ENCODE measurements around the gene GPRC5B.

The GPRC5B gene

DNA sequence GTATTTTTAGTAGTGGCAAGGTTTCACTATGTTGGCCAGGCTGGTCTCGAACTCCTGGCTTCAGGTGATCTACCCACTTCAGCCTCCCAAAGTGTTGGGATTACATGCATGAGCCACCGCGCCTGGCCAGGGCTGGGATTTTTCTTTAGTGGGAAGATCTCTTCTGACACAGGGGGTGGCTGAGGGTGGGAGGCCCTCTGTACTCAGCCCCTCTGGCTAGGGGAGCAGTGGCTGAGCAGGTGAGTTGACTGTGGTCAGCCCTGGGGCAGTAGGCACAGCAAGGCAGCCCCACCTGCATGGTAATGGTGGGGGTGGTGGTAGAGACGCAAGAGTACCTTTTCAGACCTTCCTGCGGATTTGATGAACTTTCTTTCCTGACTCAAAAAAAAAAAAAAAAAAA lies 12.3 kb upstream of the GPRC5B start:
- DNase-seq = no peak

DNA sequence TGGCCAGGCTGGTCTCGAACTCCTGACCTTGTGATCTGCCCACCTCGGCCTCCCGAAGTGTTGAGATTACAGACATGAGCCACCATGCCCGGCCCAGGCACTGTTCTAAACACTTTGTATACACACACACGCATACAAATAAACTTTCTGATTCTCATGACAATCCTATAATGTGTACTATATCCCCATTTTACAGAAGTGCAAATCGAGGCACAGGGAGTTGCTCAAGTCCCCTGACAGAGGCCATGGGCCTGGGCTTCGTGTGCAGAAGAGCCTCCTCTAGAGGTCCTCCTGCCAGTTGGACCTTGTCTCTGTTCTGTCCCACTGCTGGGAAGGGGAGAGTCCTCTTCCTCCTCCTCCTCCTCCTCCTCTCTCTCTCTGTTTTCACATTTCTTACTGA lies 9.9 kb upstream of the GPRC5B start:
- no peak for DNase-seq

DNA sequence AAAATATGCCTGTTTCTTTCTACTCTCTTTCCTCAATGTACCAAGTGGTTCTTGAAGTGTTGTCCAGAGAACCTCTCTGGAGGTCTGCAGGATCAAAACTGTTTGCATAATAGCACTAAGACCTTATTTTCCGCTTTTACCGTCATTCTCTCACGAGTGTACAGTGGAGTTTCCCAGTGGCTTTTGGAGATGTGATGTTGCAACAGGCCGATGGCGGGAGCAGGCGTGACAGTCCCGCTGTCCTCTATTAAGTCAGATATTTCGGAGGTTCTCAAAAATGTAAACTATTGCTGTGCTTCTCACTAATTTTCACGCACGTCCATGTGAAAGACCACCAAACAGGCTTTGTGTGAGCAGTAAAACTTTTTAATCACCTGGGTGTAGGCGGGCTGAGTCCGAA lies 8.3 kb upstream of the GPRC5B start:
- DNase-seq = no peak

DNA sequence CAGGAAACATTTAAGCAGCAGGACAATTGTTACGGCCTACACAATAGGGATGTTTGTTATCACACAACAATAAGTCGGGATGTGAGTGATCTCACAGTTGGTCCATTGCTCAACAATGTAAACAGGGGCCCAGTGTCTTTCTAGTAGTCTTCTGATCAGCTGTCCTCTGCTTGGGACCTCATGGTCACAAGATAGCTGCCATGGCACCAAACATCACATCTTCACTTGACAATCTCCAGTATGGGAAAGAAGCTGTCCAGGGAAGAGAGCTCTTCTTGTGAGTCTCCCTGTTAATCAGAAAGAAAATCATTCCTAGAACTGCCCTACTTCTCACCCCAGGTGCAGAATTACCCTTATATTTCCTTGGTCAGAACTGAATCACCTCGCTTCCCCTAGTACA lies 6.3 kb upstream of the GPRC5B start:
- DNase-seq = no peak

DNA sequence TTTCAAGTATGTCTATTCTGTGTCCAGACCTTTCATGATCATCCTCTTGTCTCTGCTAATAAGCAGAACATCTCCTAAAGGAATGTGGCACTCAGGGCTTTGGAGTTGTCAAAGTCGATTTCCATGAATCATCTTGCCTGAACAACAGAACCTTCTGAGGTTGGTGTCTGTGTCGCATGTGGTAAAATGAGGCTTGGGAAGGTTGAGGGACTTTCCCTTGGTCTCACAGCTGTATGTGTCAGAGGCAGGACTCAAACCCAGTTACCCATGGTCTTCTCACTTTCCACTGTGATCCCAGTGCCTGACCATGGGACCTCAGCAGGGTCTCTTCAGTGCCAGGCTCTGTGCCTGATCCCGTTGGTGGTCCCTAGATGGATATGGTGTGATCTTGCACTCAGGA lies 4.2 kb upstream of the GPRC5B start:
- no peak for DNase-seq

DNA sequence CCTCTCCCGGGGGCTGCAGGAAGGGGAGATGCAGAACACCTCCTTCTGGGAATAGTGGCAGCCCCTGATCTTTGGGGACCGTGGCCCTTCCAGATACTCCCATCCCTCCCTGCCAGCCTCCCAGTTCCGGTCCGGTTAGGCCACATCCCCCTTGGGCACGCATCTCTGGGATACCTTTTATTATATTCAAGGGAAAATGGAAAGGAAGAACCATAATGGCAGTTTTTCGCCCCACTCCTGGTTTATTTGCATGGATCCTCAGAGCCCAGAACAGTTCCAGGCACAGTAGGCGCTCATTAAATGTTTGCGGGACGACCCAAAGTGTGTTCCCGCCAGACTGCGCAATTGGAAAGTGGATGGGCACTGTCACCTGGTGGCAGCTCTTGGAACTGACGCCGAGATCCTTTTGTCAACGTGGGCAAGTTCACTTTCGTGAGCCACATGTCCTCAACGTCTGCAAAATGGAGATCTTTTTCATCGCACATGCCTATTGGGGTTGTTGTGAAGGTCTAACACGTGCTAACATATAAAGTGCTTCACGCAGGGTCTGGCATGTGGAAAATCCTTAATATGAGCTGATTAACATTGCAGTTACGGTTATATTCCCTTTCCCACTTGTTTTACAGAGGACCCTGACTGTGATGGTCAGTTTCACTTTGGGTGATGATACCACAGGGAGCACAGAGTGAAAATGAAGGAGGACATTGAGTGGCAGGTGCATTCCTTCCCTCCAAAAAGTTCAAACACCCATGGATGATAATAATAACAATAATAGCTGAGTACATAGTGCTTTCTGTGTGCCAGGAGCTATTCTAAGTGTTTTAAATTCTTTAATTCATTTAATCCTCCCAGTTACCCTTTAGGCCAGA lies 1.7 kb upstream of the GPRC5B start:
- peak; percentile 79 for DNase-seq

DNA sequence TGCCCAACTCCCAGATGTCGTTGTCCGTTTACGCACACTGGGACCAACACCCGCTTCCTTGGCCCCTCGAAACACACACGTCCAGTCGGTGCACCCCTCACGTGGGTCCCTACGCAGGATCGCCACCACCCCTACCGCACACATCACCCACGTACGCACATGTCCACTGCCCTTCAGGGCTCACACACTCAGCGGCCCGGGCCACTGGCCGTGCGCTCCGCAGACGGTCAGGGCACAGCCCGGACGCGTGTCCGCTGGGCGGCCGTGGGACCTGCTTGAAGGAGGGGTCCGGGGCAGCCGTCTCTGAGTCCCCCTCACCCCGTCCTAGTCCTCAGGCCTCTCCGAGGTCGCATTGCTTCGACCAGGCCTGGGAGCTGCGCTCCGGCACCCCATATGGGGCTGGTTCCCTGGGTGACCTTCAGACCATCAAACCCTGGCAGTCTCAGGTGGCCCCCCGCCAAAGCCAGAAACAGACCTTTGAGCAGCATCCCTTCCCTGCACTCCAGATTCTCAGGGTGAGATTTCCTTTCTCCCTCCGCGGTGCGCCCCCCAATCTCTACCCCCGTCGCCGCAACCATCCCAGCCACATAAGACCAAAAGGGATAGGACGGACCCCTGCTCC lies 914 bp upstream of the GPRC5B start:
- no peak for DNase-seq

DNA sequence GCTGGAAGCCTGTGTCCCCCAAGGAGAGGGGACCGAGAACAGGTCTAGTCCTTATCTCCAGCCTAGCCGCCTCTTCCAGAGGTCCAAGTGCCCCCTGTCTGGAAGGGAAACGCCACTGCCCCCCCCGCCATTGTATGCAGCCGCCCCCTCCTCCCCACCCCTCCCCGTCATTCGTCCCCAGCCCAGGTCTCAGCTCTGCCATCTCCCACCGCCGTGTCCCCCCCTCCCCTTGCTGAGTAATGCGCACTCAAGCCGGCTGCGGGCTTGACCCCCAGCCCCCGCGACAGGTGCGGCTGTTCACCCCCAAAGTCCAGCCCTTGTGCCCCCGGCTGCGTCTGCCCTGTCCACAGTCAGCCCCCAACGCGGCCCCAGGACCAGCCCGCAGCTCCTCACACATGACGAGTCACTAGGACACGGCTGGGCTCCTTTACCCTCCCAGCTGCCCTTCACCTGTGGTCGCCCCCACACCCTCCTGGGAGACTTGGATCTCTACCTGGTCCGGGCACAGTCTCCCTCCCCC lies 622 bp downstream of the GPRC5B start:
- no peak for DNase-seq

DNA sequence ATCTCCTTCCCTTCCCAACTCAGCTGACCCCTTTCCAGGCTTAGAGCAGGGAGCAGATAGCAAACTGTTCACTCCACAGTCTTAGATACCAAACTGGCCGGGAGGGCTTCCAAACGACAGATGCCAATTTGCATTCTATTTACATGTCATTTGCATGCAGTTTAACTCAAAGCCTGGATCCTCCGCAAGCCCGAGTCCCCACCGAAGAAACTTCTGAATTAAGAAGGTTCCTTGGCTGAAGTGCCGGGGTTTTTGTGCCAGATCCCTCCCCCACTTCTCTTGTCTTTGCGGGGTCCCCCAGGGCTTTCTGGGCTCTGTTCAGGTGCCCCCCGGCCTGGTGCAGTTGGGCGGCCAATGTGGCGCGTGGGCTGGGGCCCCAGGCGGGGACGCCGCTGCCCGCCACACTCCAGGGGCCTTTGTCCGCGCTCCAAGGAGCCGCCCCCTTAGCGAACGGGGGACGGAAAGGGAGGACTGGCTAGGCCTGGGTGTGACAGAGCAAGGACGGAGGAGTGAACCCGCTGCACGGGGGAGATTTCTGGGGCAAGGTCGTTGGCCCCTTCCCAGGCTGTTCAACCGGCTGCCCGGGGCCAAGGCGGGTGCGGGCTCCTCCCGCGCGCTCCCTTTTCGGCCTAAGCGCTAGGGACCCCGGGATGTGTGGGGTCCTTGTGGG lies 1.2 kb downstream of the GPRC5B start:
- no peak for DNase-seq

DNA sequence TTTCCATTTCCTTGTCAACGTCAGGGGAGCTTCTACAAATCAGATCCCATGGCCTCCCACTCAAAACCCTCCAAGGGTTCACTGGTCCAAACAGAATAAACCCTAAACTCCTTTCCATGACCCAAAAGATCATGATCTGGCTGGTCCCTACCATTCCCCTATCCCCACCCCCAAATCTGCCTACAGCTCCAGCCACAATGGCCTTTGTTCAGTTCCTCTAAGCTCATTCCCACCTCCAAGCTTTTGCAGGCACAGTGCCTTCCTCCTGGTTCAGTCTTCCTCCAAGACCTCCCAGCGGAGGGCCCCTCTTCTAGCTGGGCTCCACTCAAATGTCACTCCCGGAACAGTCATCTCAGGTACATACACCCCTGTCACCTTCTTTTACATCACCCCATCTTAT lies 2.0 kb downstream of the GPRC5B start:
- no peak for DNase-seq

DNA sequence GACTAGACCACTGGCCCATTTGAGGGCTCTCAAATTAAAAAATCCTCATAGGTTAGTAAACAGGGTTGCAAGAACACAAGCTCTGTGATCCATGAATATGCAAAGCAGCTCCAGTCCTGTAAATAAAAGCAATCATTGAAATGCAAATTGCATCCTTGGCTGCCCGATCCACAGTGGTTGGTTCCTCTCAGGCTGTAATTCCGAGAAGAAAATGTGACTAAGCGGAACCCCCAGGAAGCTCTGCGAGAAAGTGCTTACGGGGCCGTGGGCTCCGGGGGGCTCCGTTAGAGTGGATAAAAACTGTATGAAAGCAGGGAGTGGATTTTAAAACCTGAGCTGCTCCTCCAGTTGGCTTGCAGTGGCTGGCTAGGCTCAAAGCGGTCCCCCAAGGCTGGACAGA lies 2.5 kb downstream of the GPRC5B start:
- no peak for DNase-seq

DNA sequence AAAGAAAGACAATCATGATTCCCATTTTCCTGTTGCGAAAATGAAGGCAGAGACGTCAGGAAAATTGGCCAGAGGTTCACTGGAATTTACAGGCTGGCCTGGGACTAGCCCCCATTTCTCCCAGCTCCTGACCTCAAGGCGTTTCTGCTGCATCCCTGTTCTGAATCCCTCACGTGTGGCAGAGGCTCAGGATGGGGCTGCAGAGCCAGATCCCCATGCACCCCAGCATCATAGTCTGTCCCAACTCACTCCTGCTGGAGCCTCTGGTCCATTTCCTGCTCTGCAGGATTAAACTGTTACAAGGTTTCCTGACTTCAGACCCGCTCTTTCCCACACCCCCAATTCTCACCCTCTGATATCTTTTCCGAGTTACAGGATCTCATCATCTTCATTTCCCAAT lies 2.9 kb downstream of the GPRC5B start:
- DNase-seq = no peak

DNA sequence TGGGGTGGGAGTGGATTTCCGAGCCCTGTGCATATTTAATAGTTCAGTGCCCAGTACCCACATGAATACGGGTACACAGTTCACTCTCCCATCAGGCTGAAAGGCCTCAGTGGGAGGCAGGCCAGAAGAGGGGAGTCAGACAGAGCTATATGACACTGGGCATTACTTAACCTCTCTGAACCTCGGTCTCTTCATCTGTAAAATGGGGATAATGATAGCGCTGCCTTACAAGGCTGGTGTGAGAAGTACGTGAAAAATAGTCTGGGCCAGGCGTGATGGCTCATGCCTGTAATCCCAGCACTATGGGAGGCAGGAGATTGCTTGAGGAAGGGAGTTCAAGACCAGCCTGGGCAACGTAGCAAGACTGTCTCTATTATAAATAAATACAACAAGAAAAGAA lies 3.6 kb downstream of the GPRC5B start:
- no peak for DNase-seq

DNA sequence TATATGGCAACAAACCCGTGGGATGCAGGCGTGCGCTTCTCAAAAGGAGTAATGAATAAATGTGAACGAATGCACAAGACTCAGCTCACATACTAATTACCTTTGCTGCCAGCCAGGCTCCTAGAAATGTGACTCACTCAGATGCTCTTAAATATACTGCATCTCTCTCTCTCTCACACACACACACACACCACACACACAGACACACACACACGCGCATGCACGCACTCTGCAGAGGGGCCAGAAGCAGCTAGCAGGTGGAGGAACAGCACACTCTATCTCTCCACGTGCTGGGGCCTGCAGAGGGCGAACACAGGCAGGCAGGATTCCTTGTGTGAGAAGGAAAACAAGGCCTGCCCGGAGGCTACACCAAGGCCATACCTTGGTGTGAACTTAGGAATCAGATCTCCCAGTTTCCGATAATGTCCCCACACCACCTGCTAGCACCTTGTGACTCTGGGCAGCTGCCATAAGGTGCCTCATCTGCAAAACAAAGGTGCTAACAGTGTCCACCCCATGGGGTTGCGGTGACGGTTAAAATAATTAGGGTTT lies 5.3 kb downstream of the GPRC5B start:
- DNase-seq = peak; percentile 74

DNA sequence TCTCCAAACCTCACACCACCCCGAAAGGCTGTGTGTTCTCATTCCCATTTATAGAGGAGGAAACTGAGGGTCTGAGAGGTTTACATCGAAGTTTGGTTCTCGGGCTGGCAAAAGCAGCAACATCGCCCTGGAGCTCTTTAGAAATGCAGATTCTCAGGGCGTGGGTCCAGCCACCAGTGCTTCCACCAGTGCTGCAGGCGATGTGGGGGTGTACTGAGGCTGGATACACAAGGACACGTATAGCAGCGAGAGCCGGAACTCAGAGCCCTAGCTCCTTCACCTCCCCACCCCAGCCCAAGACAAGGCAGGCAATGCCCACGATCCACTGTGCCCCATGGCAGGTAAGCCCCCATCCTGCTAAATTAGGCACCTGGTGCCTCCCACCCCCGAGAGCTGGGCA lies 5.9 kb downstream of the GPRC5B start:
- no peak for DNase-seq

DNA sequence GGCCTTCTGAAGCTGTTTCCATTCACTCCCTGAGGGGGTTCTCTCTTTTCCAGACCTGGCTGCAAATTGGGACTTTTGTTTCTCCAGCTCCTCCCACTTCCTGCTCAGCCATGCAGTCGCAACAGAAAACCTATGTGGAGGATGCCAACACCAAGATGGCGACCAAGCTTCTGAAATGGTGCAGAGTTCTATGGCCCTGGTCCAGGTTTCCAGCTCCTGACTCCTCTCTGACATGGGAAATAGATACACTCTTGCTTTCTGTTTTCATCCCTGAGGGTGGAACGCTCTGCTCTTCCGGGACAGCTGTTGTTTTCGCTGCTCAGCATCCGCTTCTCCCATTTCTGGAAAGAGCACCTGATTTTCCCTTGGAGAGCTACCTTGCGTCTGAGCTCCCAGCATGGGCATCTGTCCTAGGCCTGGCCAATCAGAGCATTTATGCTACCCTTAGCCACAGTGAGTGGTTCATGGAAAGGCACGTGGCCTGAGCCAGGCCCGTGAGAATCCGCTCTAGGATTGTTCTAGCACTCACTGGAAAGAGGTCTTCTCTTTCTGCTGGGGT lies 8.1 kb downstream of the GPRC5B start:
- peak; percentile 75 for DNase-seq

DNA sequence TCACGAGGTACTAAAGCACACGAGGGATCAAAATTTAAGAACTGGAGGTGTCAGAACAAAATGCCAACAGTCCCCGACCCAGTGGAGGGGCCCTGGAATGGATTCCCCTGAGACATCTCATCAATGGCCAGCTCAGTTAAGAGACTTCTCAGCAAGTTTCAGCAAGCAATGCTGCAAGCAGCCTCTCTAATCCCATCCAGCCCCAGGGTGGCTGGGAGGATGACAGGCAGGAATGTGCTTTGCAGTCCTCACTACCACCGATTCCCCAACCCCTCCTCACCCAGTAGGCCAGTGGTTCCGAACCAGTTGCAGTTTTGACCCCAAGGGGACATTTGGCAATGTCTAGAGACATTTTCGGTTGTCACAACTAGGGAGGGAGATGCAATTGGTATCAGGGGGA lies 8.7 kb downstream of the GPRC5B start:
- no peak for DNase-seq

DNA sequence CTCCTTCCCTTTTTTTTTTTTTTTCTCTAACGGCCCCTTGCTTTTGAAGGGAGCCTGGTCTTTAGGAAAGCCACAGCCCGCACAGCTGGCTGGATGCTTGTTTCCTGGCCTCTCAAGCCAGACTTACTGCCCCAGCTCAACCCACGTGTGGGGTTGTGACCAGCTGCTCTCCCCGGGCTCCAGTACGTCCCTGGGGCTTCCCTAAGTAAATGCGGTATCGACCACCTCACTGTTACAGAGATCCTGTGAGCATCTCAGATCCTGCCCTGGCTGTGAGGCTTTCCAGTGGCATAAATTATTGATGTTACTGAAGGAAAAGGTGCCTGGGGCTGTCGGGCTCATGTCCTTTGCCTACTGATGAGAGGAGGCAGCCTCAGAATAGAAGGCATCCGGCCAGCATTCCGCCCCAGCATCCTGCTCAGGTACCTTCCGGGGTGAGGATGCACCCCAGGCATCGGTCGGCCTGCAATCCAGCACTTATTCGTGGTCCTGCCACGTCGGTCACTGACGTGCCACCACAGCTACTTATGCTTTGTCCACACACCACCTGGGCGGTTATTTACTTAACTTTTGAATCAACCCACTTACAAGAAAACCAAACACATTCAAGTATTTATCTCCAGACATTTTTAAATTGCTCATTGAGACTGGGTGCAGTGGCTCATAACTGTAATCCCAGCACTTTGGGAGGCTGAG lies 9.6 kb downstream of the GPRC5B start:
- no peak for DNase-seq

DNA sequence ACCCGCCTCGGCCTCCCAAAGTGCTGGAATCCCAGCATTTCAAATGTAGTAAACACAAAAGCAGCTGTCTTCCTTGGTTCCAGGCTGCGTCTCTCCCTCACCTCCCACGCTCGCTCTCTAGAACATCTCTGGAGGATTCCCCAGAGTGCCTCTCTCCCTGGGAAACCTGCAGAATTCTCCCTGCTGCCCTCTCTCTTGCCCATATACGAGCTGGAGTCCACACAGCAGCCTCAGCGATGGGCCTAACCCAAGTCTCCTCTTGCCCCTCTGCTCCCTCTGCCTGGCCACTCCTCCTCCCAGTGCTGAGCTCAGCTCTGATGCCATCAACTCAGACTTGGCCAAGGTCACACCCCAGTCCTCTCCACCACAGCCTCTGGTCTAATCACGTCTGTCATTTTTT lies 10.6 kb downstream of the GPRC5B start:
- DNase-seq = no peak

DNA sequence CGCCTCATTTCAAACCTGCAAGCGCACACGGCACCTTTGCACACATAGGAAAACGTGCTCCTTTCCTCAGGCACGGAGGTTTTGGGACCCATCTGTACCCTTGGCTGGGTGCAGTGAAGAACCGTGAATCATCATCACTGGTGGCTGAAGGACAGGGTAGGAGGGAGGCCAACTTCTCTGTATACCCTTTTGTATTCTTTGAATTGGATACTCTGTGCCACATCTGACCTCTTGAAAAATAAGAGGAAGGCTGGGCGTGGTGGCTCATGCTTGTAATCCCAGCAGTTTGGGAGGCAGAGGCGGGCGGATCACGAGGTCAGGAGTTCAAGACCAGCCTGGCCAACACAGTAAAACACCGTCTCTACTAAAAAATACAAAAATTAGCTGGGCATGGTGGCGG lies 11.7 kb downstream of the GPRC5B start:
- no peak for DNase-seq

DNA sequence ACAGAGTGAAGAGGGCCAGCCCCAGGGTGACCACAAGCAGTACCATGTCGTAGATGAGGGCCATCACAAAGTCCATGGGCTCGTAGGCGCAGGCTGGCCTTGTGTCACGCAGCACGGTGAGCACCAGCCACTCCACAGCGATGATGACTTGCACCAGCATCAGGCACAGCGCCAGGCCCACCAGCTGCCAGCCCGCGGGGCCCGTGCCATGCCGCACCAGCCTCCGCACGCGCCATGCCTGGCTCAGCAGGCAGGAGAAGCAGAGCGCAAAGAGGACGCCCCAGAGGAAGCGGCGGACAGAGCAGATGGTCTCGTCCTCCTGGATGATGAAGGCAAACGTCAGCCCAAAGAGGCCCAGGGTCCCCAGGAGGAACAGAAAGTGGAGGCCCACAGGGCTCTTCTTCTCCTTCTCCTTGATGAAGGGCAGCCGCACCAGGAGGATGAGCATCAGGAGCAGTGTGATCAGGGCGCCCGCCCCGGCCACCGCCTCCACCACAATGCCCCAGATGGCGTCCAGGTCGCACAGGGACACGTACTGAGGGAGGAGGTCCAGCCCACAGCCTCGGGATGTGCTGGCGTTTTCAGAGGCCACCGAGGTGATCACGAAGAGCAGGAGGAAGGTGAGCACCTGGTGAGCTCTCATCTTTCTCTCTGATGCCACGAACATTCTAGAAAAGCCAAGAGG lies 12.3 kb downstream of the GPRC5B start:
- peak; percentile 51 for DNase-seq

DNA sequence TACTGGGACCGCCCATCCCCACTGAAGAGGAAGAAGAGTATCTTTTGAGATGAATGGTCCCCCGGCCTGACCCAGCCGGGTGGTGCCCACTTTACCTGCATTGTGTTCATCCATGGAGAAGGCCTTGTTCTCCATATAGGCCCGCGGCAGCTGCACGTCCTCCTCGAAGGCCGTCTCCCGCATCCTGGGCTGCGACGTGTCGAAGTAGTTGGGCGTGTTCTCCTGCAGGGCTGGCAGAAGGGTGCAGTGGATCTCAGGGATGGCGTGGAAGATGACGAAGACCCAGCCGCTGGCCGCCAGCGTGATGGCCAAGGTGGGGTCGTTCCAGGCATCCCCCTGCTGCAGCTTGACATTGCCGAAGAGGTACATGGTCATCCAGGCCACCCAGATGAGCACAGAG lies 12.9 kb downstream of the GPRC5B start:
- no peak for DNase-seq
